HCT116 (cell line): ENCODE data around the gene ANKRD44.

ENCODE experiments used
- EZH2 ChIP-seq: fragments of 200-600 bp; sonication (generic); IDR thresholded peaks from 2 replicates; pipeline ENCODE4 v1.6.1; 2017; ENCODE audit warnings: antibody characterized with exemption, mixed run types
- RAD21 ChIP-seq: IDR thresholded peaks from 2 replicates; pipeline ENCODE4 v1.6.1; 2012; ENCODE audit warnings: low read depth, mild to moderate bottlenecking

- no peak for TF ChIP-seq RAD21
- no peak for TF ChIP-seq EZH2
Observed at GRCh38 chr2:197157879-197158537, 152.6 kb downstream of the ANKRD44 start.
